Myocyte (in vitro differentiated cells): ENCODE measurements around the gene NTM. TPM values are rescaled to one million over a fixed set of nuclear protein-coding genes. Genes with fewer than 3 reads are reported as not detected.

ENCODE experiments used
- DNase-seq: peaks from one replicate; pipeline ENCODE4 v3.0.0-alpha.2; 2012; ENCODE audit warnings: low read depth
- total RNA-seq: library from RNA; depleted of rRNA; stranded (reverse); fragments of >200 nt; gene quantifications from 2 replicates; pipeline ENCODE4 v1.2.3, GENCODE V29; 2014

Gene NTM
- total RNA-seq, 1 donor from 2014 or later, result 41.5 TPM

DNA sequence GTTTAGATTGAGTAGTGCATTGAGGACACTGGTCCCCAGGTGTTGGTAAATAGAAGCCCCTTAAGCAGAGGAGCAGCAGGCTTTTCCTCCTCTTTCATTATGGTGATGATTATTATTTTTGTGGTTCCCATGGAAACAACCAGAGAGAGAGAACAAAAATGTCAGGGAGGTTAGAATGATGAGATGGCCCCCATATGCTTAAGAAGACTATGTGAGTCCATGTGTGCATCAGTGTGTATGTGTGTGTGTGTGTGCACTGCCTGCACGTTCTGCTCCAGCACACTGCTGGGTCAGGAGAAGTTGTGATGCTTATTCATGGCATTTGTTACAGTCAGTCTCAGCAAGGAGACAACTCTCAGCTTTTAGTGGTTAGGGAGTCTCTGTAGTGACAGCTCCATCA, 724.2 kb downstream of the NTM start:
- no peak for DNase-seq

DNA sequence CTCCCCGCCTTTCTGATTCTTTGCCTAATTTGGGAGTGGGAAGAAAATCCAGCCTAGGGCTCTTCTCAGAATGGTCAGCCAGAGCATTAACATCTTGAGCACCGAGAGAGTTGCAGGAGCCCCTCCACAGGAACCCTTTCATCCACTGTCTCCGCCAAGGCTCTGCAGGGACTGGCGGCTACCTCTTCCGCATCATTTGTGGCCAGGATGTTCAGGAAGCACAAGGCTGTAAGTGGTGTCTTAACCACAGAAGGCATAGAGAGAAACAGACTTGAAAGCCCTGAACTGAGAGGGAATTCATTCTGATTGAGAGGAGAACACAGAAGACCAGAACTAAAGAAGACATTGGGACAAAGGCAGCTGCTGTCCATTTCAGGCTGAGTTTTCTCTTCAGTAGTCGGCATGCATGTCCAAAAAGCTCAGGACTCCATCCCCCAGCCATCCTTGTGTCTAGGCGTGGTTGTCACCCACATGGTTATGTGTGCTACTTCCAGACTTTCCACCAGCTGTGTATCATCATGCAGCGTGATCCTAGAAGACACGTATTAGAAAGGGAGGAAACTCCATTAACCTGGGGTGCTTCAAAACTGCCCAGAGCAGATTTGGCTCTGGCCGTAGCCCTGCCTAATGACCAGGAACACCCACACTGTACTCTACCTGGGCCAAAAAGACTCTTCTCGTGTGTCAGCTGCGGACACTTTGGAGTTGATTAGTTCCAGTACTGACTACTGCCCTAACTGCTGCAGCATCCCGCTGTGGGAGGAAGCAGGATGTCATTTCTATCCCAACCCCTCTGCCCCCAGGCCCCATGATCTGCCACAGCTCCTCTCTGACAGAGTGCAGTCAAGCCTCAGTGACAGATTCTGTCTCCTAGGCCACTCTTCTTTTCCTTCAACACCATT, 725.1 kb downstream of the NTM start:
- DNase-seq, result no peak

DNA sequence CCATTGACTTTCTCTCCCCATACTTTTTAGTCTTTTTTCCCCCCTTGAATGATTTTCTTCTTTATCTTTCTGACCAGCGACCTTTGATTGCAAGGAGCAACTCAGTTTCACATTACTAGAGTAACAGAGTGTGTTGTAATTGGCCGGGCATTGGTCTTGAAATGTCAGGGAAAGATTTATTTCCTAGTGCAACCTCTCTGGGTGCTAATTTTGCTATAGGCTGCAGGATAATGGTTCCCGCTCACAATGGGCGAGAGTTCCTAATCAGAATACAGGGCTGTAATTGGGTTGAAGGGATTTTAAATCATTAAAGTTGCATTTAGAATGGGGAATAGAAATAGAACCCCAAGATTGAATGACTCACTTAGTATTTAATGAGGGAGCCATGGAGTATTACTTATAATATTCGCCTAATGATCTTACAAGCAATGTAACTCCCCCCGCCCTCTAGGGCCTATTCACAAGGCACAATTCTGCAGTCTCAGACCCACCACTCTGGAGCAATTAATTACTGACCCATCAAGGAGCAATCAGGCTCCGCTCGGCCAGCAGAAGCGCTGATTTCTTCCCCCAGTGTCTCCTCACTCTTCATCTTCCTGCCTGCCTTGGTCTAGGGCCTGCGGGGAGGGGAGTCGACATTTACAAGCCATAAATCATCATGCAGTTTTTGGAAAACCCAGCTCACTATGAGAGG, 725.9 kb downstream of the NTM start:
- no peak for DNase-seq

DNA sequence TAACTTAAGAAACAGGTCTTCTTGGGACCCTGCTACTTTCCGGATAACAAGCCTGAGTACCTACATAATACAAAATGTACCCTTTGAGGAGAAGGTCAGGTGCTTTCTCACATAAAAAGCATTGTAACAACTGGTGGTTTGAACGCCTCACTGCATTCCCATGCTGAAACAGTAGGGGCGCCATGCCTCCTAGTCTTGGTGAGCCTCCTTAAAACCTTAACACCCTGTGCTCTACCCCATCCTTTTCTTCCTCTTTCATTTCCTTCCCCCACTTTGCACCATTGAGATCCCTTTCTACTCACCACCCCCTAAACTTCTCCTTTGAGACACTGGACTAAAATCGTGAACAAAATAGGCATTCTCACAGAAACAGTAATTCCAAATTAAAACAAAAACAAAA, 729.3 kb downstream of the NTM start:
- DNase-seq, result no peak

DNA sequence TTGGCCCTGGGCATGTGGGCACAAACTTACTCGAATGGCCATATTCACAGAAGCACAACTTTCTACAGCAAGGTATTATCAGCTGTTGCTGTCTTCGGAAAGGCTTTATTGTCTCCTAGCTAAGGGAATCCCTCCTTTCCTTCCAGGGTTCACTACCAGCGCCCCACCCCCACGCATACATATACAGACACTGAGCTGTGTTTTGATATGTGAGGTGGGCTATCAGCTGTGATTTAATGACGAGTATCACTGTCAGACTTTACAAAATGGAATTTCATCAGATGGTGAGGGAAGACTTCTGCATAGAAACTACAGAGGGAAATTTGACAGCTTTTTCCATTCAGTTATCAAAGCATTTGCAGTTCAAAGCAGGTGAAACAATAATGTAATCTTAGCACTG, 730.2 kb downstream of the NTM start:
- DNase-seq, result no peak

DNA sequence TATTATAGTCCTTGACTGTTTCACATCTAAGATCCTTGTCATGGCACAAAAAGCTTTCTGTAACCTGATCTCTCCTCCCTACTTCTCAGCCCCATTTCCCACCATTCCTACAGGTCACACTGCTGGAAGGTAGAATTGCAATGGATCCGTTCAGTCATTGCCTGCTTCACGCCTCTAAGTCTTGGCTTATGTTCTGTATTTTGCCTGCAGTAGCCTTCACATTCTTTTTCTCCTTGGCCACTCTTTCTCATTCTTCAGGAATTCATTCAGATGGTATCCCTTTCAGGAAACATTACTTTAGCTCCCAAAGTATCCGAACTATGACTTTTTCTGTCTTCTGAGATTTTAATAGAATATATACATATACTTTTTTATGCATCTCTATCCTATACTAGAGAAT, 731.5 kb downstream of the NTM start:
- DNase-seq, result no peak

DNA sequence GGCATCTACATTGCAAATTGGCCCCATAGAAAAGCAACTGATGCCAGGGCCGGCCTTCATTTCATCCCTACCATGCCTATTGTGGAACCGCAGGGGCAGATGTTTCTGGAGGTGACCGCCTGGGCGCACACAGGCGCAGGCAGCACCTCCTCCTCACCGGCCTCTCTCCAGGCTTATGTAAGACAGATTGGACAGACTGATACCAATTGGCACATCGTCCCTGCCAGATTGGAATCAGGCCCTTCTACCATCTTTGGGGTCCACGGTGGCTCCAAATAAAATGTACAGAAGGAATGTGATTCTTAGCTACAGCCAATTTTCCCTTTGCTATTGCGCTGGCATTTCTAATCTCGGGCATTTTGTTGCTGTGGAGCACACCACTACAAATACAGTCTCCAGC, 732.6 kb downstream of the NTM start:
- no peak for DNase-seq

DNA sequence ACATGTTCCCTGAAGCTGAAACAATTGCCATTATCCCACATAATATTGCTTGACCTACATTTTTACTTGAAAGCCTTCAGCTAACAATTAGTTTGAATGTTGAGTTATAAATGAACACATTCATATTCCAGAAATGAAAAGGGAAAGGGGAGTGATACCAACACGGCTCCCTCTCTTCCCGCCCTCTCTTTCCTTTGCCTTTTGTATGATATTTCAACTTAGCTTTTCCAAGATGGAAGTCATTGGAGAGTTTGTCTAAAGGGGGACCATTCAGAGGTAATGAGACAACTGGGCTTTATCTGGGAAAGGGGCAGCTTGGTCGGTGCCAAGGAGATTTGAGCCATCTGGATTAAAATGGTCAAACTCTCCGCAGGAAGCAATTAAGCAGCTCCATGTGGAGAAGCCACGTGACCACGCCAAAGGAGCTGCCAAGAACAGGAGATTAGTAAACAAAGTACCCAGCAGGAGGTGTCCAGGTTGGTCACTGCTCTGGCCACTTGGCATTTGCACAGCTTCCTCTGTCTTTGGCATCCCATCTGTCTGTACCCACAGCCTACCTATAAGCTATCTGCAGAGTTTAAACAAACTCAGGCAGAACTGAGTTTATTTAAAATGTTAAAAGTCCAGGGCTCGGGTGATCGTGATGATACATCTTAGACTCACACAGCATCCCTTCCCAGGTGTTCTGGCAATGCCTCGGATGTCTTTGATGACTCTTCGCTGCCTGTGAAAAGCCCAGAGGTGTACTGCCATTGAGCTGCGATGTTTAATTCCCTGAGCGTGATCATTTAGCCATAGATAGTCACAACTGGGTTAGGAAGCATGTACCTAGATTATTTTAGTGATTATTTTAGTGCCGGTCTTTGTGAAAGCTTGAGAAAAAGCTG, 735.9 kb downstream of the NTM start:
- no peak for DNase-seq

DNA sequence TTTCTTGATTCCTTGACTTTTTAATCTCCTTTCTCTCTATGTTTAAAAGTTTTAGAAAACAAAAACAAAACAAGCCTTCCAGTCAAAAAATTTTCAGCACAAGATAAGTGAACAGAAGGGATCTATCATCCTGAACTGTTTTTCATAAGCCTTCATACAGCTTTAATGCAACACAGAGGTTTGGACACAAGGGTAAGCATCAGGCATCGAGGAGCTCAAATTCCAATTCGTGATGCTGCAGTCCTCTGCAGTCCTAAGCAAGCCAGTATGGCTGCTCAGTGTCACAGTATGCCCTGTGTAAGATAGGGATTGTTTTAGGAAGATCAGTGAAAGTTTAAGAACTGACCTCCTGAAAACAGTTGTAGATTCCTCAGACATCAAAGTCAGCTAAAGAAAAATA, 740.9 kb downstream of the NTM start:
- no peak for DNase-seq

DNA sequence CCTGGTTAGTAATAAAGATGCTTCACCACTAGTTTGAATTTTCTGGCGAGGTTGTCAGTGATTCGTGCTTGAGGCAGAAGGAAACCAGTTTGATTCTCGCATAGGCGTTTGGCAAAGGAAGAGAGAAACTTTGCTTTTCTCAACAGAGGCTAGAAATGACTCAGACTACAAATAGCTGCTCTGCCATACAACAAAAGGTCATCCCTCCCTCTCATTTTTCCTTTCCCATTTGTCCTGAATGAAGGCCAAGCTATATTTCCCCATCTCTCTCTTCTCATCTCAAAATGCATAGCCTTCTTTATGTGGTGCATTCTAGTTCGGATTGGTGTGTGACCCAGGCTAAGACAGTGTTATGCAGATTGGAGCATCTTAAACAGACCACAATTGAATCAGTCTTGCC, 741.4 kb downstream of the NTM start:
- peak; percentile 48 for DNase-seq

DNA sequence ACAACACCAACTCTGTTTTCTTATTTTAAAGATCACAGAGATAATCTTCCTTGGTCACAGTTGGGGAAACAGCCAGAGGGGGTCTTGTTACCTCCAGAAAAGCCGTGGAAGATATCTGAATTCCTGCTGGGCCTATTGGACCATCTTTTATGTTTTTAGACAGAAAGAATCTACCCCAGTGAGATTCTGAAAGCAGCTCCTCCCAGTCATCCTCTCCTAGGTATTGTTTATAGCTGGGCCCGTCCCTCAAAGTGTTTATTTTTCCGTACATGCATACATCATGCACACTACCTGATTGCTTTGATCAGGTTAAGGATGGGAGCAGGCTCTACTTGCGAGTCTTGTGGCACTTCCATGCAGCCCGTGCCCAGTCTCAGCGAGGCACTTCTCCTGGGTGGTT, 742.4 kb downstream of the NTM start:
- no peak for DNase-seq

DNA sequence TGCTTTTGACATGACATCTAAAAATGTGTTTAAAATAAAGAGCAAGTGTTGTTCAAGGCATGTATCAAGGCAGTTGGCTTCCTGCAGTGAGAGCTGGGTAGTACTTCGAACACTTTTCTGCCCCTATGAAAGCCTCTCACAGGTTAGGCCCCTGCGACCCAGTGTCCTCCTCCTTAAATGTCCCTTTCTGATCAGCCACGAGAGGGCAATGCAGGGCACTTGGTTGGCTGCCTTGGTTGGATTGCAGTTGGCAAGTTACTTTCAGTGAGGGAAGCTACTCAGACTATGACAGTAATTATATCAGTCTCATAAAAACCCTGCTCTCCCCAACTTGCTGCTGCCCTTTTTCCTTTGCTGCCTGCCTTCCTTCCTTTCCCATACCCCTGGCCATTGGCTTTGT, 743.8 kb downstream of the NTM start:
- peak; percentile 71 for DNase-seq

DNA sequence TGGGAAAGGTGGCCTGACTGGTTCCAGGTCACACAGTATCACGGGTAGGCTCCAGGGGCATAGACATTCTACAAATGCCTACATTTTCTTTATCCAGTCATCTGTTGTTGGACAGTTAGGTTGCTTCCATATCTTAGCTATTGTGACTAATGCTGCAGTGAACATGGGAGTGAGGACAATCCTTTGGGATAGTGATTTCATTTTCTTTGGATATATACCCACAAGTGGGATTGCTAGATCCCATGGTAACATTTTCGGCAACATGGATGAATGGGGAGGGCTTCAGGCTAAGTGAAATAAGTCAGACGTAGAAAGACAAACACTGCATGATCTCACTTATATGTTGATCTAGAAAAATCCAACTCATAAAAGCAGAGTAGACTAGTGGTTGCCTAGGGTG, 744.3 kb downstream of the NTM start:
- no peak for DNase-seq

DNA sequence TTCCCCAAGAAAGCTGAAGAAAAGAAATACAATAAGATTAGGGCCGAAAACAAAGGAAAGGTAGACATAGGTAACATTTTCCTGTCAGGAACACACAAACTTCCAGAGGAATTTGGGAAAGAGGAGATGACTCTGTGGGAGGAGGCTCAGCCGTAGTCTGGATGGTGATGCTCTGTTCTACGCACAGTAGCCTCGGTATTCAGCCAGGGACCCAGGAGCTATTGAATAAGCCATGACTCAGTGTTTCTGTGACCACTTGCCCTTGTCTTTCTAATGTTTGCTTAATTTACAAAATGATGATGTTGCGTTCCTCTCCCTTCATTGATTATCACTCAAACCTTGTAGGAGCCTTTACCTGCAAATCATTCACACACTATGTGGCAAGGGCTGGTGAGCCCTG, 745.0 kb downstream of the NTM start:
- DNase-seq, result no peak

DNA sequence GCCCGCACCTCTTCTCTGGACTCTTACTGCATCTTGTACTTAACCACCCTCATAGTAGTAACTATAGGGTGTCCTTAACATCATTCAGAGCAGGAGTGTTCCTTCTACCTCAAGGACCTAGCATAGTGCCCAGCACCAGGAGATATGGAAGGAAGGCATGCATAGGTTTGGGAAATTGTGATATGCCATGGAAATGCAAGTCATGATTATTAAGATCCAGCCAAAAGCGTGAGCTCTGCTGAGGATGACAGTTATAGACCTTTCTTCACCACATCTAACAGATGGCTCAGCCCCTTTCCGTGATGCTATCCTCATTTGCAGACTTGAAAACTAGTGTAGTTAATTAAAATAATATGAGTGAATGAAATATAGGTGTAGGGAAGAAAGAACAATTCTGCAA, 746.1 kb downstream of the NTM start:
- DNase-seq, result no peak

DNA sequence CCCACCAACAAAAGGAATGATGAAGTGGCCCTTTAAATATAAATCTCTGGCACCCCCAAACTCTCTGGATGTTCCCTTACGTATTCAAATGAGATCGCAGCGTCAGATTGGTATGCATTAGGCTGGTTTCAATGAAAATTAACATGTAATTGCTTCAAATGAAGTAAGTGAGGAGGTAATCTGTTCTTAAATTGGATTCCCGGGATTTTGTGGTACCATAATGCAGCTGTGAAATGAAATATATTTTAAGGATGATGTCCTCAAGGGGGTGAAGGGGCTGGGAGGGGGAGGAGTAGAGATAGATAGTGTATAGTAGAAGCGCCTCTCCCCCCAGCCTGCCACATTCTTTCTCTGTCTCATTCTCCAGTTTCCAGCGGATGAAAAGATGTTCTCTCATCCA, 748.2 kb downstream of the NTM start:
- no peak for DNase-seq

DNA sequence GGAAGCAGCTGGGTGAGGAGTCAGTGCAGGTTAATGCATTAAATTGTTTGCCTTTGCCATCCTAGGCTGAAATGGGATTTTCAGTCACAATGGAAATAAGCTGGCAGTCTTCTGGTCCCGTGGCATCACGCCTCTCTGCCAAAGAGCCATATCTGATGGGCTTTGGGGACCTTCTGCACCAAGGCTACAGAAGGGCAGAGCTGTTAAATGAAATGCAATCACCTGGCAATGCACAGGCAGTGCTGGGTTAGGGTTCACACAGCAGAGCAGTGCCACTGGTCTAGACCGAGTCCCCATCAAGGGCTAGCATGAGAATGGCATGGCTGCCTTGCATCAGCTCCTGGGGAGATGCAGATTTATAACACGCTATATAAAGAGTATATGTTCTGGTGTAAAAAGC, 749.2 kb downstream of the NTM start:
- no peak for DNase-seq

DNA sequence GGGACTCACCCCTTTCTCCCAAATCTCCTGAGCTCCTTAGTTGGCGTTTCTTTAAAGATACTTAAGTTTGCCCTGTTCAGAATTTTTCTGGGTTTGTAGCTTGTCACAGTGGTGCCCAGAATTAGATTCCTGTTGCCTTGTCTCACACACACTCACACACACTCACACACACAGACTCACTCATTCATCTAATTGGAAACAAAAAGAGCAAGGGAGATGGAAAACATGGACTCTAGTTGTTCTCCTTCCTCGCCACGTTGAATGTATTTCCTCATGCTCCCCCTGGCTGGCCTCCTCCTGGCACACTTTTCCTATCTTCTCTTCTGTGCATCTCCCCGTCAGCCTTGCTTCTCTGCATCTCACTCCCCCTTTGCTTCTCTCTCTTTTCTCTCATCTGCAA, 752.3 kb downstream of the NTM start:
- no peak for DNase-seq

DNA sequence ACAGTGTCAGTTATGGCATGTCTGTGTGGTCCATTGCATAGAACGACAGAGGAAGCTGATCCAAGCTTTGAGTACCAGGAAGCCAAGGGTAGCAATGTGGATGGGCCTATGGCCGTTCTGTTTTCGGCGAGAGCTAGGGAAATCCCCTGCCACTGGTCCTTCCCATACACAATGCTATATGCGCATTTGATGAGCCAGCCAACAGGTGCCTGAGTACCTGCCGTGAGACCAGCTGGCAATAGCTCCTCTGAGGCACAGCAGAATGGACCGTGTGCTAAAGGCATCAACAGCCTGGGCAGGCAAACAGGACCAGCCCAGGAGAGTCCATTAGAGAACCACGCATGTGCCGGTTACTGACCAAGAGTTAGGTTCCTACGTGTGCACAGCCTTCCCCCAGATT, 753.0 kb downstream of the NTM start:
- no peak for DNase-seq

DNA sequence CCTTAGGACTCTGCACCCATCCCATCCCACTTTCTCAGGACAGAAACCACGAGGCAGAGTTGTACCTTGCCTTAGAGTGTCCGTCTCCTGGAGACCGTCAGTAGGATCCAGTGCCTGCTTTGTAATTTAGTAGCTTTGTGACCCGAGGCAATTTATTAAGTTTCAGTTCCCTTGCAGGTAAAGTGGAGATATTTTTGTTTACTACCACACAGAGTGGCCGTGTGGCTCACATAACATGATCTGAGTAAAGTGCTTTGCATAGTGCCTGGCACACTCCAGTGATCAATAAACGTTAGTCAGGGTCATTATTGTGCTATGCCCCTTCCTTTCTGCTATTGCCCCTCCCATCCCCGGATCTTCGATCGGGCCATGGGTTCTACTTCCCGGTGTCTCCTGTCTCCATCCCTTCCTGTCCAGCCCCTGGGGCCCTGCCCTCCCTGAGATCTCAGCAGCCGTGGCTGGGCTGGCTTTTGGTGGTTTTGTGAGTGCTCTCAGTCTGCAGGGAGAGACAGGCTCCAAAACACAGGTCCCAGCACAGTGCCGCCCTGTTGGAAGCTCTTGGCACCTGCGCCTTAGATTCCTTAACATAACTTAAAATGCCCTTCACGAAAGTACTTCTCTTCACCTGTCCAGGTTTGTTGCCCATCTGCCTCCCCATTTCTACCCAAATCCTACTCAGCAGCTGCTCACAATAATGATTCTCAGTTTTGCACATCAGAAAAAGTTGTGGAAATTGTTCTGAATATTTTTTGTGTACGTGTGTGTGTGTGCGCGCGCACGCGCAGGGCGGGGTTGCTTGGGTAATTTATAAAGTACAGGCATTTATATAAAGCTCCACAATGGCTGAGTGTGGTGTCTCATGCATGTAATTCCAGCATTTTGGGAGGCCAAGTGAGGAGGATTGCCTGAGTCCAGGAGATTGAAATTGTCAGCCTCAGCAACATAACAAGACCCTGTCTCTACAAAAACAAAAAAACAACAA, 753.7 kb downstream of the NTM start:
- DNase-seq, result no peak
